EL (cell line): Measurements from ENCODE around the gene ARID3C.
"Not testable (repeated sequence)": the region's sequence is repeated elsewhere in the genome, so short reads cannot be mapped to it uniquely, and the experiment has no call there.

ENCODE experiments used
- DNase-seq: peaks from one replicate; pipeline ENCODE4 v3.0.0-alpha.2; 2016

Gene ARID3C

GRCh38 chr9:34651876-34652601 is 23.2 kb upstream of the ARID3C start, which contains the start of gene IL11RA:
Gene IL11RA, plus strand, starts transcription at chr9:34652185. Its CDS starts 3,033 bp downstream, at chr9:34655218.
- DNase-seq: peak; percentile 92

GRCh38 chr9:34651321-34651720 is 22.5 kb upstream of the ARID3C start:
- DNase-seq: peak; percentile 46

GRCh38 chr9:34650816-34651215 is 21.9 kb upstream of the ARID3C start:
- no peak for DNase-seq

GRCh38 chr9:34648673-34649072 is 19.8 kb upstream of the ARID3C start:
- no peak for DNase-seq

GRCh38 chr9:34647651-34648050 is 18.8 kb upstream of the ARID3C start:
- no peak for DNase-seq

GRCh38 chr9:34647084-34647403 is 18.2 kb upstream of the ARID3C start:
- DNase-seq: no peak

- peak; percentile 89 for DNase-seq
Observed at GRCh38 chr9:34646211-34647083, 17.6 kb upstream of the ARID3C start, which contains the start of gene GALT. Gene GALT, plus strand, starts transcription at chr9:34646675. Its CDS starts 30 bp downstream, at chr9:34646705.

GRCh38 chr9:34644766-34645314 is 16.0 kb upstream of the ARID3C start:
- no peak for DNase-seq

GRCh38 chr9:34642679-34643078 is 13.8 kb upstream of the ARID3C start:
- DNase-seq: no peak

- not testable (repeated sequence) for DNase-seq
Observed at GRCh38 chr9:34639322-34639721, 10.5 kb upstream of the ARID3C start.

- DNase-seq: no peak
Observed at GRCh38 chr9:34638138-34638445, 9.2 kb upstream of the ARID3C start.

GRCh38 chr9:34637356-34638137 is 8.7 kb upstream of the ARID3C start, which contains the start of gene SIGMAR1:
Gene SIGMAR1, minus strand, starts transcription at chr9:34637787. Its CDS starts 90 bp downstream, at chr9:34637697.
- DNase-seq: peak; percentile 92

GRCh38 chr9:34636791-34637355 is 8.0 kb upstream of the ARID3C start:
- DNase-seq: no peak

GRCh38 chr9:34635556-34635955 is 6.7 kb upstream of the ARID3C start:
- no peak for DNase-seq

- DNase-seq: no peak
Observed at GRCh38 chr9:34634551-34635248, 5.8 kb upstream of the ARID3C start.

- DNase-seq: peak; percentile 68
Observed at GRCh38 chr9:34633851-34634550, 5.1 kb upstream of the ARID3C start.

GRCh38 chr9:34633166-34633565 is 4.3 kb upstream of the ARID3C start:
- DNase-seq: no peak

- DNase-seq: no peak
Observed at GRCh38 chr9:34630402-34631154, 1.7 kb upstream of the ARID3C start.

- DNase-seq: no peak
Observed at GRCh38 chr9:34629491-34629808, 584 bp upstream of the ARID3C start.
